ENCODE measurements around the gene ERFL. TPM values are rescaled to one million over a fixed set of nuclear protein-coding genes. Genes with fewer than 3 reads are reported as not detected.
A peak's percentile ranks its signal among the peaks of the same experiment; 100 is the strongest.

ERFL gene
- total and polyA plus RNA-seq, 2 of the 8 experiments (the other 6 are each of a cell fraction or from before 2014, with no cell fraction given), result 0.12 TPM; not detected in 1

GRCh38 chr19:41871573-41872383, 56.5 kb downstream of the ERFL start (continued):
- TF ChIP-seq RAD21 (IDR thresholded peaks at IDR 0.05 in 1 of 2, conservative IDR thresholded peaks at IDR 0.05 in 1 of 2; ENCODE audit: low read depth in 2 of 2, low read length in 2 of 2) (no peak), RFX5 (IDR thresholded peaks at IDR 0.05; ENCODE audit: borderline replicate concordance, low read depth, low read length) (no peak), KDM4A (IDR thresholded peaks at IDR 0.05; ENCODE audit: low read depth, low read length, severe bottlenecking) (no peak), SAP30 (IDR thresholded peaks at IDR 0.05; ENCODE audit: insufficient read depth, insufficient replicate concordance, low read length) (no peak), ASH2L (IDR thresholded peaks at IDR 0.05; ENCODE audit: low read length) (no peak), POLR2AphosphoS5 (IDR thresholded peaks at IDR 0.05; ENCODE audit: low read depth, low read length) (peak; percentile 90), SIX5 (IDR thresholded peaks at IDR 0.05; ENCODE audit: low read depth, low read length) (no peak), RXRA (IDR thresholded peaks at IDR 0.05; ENCODE audit: insufficient read depth, low read depth, low read length) (no peak), BRCA1 (IDR thresholded peaks at IDR 0.05; ENCODE audit: low read depth, low read length) (no peak), MAFK (IDR thresholded peaks at IDR 0.05; ENCODE audit: low read depth, low read length) (no peak), POU5F1 (IDR thresholded peaks at IDR 0.05; ENCODE audit: low read depth, low read length) (no peak), CTBP2 (IDR thresholded peaks at IDR 0.05; ENCODE audit: borderline replicate concordance, insufficient read depth, insufficient read length, low read length) (no peak), SP4 (IDR thresholded peaks at IDR 0.05; ENCODE audit: low read length) (no peak), TAF7 (optimal IDR thresholded peaks at IDR 0.05; ENCODE audit: borderline replicate concordance, low read depth, low read length) (no peak), HDAC6 (IDR thresholded peaks at IDR 0.05; ENCODE audit: low read depth, low read length) (no peak), EGR1 (IDR thresholded peaks at IDR 0.05; ENCODE audit: borderline replicate concordance, low read depth, low read length) (no peak), KDM1A (IDR thresholded peaks at IDR 0.05; ENCODE audit: borderline replicate concordance, low read length) (no peak), HDAC2 (IDR thresholded peaks at IDR 0.05; ENCODE audit: borderline replicate concordance in 1 of 2, low read depth in 2 of 2, low read length in 2 of 2) (no peak), MAX (IDR thresholded peaks at IDR 0.05) (no peak), ZNF274 (IDR thresholded peaks at IDR 0.05; ENCODE audit: borderline replicate concordance, extremely low read depth, low read length) (no peak), NANOG (IDR thresholded peaks at IDR 0.05; ENCODE audit: insufficient read depth, low read depth, low read length, poor library complexity, severe bottlenecking) (no peak), TBP (IDR thresholded peaks at IDR 0.05; ENCODE audit: low read depth, low read length) (no peak), BACH1 (IDR thresholded peaks at IDR 0.05; ENCODE audit: low read length) (no peak), SP1 (IDR thresholded peaks at IDR 0.05; ENCODE audit: low read depth, low read length) (no peak)

Data from H1 (cell line).